Mucosa of rectum (tissue), 2 donors: ENCODE measurements around the gene SRGAP2C.
"Not testable (repeated sequence)": the region's sequence is repeated elsewhere in the genome, so short reads cannot be mapped to it uniquely, and the experiment has no call there.

Experiments
- H3K27ac ChIP-seq, 2 donors: one replicate each; pipeline ENCODE4 v1.7.0; 2013; ENCODE audit warnings: inconsistent platforms in 2 of 2, low read depth in 2 of 2, low read length in 2 of 2
- H3K27me3 ChIP-seq, 2 donors: one replicate each; pipeline ENCODE4 v1.7.0; 2013; ENCODE audit warnings: low read length in 2 of 2; ENCODE audit not compliant: control insufficient read depth in 2 of 2, insufficient read depth in 2 of 2
- H3K36me3 ChIP-seq, 2 donors: one replicate each; pipeline ENCODE4 v1.7.0; 2013; ENCODE audit warnings: low read length in 2 of 2; ENCODE audit not compliant: control insufficient read depth in 2 of 2, insufficient read depth in 2 of 2
- H3K4me1 ChIP-seq, 2 donors: one replicate each; pipeline ENCODE4 v1.7.0; 2013; ENCODE audit warnings: low read length in 2 of 2, mild to moderate bottlenecking in 1 of 2; ENCODE audit not compliant: control insufficient read depth in 2 of 2, insufficient read depth in 2 of 2
- H3K4me3 ChIP-seq, 2 donors: one replicate each; pipeline ENCODE4 v1.7.0; 2013; ENCODE audit warnings: low read length in 2 of 2
- H3K9ac ChIP-seq, 2 donors: one replicate each; pipeline ENCODE4 v1.7.0; 2013; ENCODE audit warnings: low read length in 2 of 2, low read depth in 1 of 2, mild to moderate bottlenecking in 1 of 2
- H3K9me3 ChIP-seq, 2 donors: one replicate each; pipeline ENCODE4 v1.7.0; 2013; ENCODE audit warnings: low read length in 2 of 2; ENCODE audit not compliant: control insufficient read depth in 2 of 2
- donor health status: healthy.
- donor health status: Normal muscosa, but diverticular disease.

Gene SRGAP2C

DNA sequence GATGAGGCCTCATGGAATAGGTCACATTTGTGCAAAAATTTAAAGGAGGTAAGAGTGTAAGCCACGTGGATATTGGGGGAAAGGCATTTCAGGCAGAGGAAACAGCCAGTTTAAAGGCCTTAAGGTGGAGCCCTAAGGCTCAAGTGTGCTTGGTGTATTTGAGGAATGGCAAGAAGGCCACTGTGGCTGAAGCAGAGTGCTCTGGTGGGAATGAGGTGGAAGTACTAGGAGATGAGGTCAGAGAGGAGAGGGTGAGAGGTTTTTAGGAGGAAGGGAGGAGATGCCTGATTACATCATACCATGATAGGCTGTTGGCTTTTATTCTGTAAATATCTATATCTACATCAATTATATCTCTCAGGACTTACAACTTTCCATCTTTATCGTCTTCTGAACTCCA, 75.4 kb downstream of the SRGAP2C start:
- H3K9me3 ChIP-seq, H3K27me3 ChIP-seq, H3K36me3 ChIP-seq, H3K4me1 ChIP-seq, H3K4me3 ChIP-seq, H3K9ac ChIP-seq, H3K27ac ChIP-seq: not testable (repeated sequence)

- not testable (repeated sequence) for H3K9ac ChIP-seq, H3K9me3 ChIP-seq, H3K4me1 ChIP-seq, H3K36me3 ChIP-seq, H3K4me3 ChIP-seq, H3K27ac ChIP-seq, H3K27me3 ChIP-seq
Observed at GRCh38 chr1:121262163-121262562, 77.4 kb downstream of the SRGAP2C start.

DNA sequence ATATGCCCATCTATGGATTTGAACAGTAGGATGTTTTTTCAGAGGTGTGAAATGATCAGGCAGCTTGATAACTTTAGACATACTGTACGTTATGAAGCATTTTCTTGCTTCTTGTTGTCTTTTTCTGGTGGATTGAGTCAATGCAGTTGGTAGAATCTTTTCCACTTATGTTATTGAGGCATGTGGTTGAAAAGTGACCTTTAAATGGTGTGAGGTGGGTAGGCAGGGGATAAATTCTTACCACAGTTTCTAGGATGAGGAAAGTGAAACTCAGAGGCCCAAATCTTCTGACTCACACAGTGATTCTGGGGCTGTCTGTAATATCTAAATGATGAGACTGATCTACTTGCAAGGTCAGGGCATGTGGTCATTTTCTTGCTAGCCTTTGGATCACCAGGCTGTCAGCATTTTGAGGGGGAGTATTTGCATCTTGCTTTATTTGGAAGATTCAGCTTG, 79.0 kb downstream of the SRGAP2C start:
- not testable (repeated sequence) for H3K9ac ChIP-seq, H3K36me3 ChIP-seq, H3K27me3 ChIP-seq, H3K4me1 ChIP-seq, H3K4me3 ChIP-seq, H3K27ac ChIP-seq, H3K9me3 ChIP-seq

DNA sequence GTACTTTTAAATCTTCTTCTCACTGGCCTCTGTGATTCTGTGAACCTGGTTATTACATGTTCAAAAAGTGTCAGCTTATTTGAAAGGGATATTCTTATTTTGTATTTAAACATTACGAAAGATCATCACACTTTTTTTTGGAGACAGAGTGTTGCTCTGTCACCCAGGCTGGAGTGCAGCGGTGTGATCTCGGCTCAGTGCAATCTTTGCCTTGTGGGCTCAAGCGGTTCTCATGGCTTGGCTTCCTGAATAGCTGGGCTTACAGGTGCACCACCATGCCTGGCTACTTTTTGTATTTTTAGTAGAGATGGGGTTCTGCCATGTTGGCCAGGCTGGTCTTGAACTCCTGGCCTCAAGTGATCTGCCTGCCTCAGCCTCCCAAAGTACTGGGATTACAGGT, 82.3 kb downstream of the SRGAP2C start:
- H3K36me3 ChIP-seq, H3K9ac ChIP-seq, H3K27me3 ChIP-seq, H3K4me1 ChIP-seq, H3K27ac ChIP-seq, H3K4me3 ChIP-seq, H3K9me3 ChIP-seq: not testable (repeated sequence)

- H3K4me3 ChIP-seq: not testable (repeated sequence)
Observed at GRCh38 chr1:121269309-121269708, 84.5 kb downstream of the SRGAP2C start.

GRCh38 chr1:121269973-121270372, 85.2 kb downstream of the SRGAP2C start:
- H3K4me3 ChIP-seq, H3K9me3 ChIP-seq, H3K9ac ChIP-seq, H3K27me3 ChIP-seq, H3K36me3 ChIP-seq, H3K4me1 ChIP-seq, H3K27ac ChIP-seq: not testable (repeated sequence)

More at GRCh38 chr1:121269309-121269708, 84.5 kb downstream of the SRGAP2C start:
- not testable (repeated sequence) for H3K9ac ChIP-seq, H3K27me3 ChIP-seq, H3K4me1 ChIP-seq, H3K36me3 ChIP-seq, H3K27ac ChIP-seq, H3K9me3 ChIP-seq

DNA sequence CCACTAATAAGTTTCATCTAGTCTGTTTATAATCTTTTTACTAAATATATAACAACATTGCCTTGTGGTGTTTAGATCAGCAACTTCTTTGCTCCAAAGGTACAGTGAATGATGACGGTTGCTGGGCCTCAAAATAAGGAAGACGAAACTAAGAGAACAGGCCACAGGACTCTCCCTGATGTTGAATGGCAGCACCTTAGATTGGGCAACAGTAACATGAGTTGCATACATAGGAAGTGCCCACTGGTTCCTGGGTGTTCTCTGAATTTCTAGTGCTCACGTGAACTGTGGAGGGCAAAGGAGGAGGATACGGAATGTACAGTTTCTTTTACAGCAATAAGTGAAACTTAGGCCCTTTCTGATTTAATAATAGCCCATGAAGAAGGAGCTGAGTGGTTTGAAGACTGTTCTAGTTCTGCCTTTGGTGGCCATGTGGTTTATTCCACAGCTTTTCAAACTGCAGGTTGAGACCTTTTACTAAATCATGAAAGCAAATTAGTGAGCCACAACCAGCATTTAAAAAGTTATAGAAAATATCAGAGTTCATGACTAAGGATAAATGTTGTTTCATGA, 86.5 kb downstream of the SRGAP2C start:
- H3K4me1 ChIP-seq, H3K9me3 ChIP-seq, H3K27ac ChIP-seq, H3K27me3 ChIP-seq, H3K36me3 ChIP-seq, H3K9ac ChIP-seq, H3K4me3 ChIP-seq: not testable (repeated sequence)

- H3K27me3 ChIP-seq, H3K27ac ChIP-seq, H3K9me3 ChIP-seq, H3K4me1 ChIP-seq, H3K36me3 ChIP-seq, H3K4me3 ChIP-seq, H3K9ac ChIP-seq: not testable (repeated sequence)
Observed at GRCh38 chr1:121275435-121275834, 90.7 kb downstream of the SRGAP2C start.

DNA sequence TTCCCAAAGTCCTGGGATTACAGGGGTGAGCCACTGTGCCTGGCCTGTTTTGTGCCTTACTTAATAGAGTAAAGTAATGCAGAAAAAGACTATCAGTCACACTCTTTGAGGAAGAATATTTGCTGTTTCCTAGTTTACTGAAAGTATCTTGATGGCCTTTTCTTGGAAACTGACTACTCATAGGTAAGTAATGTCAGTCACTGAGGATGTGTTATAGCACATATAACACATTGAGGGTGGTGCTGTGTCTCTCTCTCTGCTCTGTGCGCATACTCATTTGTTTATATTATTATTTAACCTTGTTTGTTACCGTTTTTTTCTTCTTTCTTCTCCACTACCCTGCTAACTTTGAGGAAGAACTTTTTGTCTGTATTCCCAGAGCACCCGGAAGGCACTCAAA, 93.4 kb downstream of the SRGAP2C start:
- H3K36me3 ChIP-seq, H3K27me3 ChIP-seq, H3K9me3 ChIP-seq, H3K4me1 ChIP-seq, H3K9ac ChIP-seq, H3K27ac ChIP-seq, H3K4me3 ChIP-seq: not testable (repeated sequence)

DNA sequence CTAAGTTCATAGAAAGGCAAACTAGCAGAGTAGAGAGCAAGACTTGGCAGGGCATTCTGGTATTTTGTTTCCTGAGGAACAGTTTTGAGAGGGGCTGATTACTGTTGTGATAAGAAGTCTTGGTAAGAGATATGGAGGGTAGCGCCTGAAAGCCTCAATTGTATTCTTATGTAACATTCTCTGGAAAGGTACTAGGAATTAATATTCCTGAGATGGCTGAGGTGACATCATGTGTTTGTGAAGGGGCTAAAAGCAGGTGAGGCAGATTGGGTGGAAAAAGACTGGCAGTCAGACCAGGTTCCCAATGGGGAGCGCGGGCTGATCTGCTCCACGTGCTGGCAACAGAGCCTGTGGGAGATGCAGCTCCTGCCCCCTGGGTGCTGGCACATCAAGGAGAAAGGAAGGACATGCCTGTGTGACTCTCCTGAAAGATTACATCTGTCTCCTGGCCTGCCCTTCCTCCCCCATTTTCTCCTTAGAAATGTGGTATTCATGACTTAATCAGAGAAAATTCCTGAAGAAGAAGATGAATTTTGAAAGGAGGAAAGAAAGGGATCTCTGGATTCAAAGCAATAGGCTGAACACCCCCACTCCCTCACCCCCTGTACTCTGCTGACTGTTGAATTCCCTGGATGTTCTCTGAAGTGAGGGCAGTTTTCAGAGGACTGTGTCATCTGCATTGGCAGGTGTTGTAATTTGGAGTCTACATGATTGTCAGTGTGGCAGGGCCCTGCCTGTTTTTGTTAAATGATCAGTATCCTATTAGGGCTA, 94.2 kb downstream of the SRGAP2C start:
- not testable (repeated sequence) for H3K4me1 ChIP-seq, H3K27ac ChIP-seq, H3K36me3 ChIP-seq

DNA sequence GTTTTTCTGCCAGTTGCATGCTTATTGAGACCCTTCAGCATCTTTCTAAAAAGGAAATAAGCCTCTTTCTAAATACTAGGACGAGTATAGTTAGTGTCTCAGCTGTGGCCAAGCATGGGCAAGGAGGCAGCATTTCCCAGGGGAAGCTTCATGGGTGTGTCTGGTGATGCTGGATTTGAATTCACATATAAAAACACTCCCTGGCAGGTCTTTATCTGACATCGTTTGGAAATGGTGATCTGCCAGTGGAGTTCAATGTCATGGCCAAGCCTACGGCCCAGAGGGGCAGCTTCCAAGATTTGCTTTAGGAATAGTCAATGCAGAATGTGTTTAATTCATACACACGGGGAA, 94.7 kb downstream of the SRGAP2C start:
- H3K27me3 ChIP-seq, H3K36me3 ChIP-seq, H3K27ac ChIP-seq, H3K9ac ChIP-seq, H3K9me3 ChIP-seq, H3K4me3 ChIP-seq, H3K4me1 ChIP-seq: not testable (repeated sequence)

More for the DNA sequence above, 94.2 kb downstream of the SRGAP2C start:
- not testable (repeated sequence) for H3K9me3 ChIP-seq, H3K9ac ChIP-seq, H3K4me3 ChIP-seq, H3K27me3 ChIP-seq
